GM19035 (cell line): Measurements from ENCODE around the gene MYOM1.

Experiments used
- ATAC-seq: cut with Tn5 transposase; IDR thresholded peaks from one replicate; pipeline ENCODE4 v1.9.1; 2021; ENCODE audit not compliant: unreplicated experiment

MYOM1 gene

GRCh38 chr18:3120356-3120755, 99.4 kb downstream of the MYOM1 start:
- ATAC-seq: no peak

- ATAC-seq: no peak
These were observed 100.1 kb downstream of the MYOM1 start for GRCh38 chr18:3119401-3120341.

GRCh38 chr18:3118195-3119010, 101.4 kb downstream of the MYOM1 start:
- no peak for ATAC-seq

- ATAC-seq: no peak
These were observed 102.1 kb downstream of the MYOM1 start for GRCh38 chr18:3117493-3118192.

GRCh38 chr18:3115447-3116030, 104.2 kb downstream of the MYOM1 start:
- no peak for ATAC-seq

GRCh38 chr18:3114451-3114850, 105.3 kb downstream of the MYOM1 start:
- ATAC-seq: no peak

GRCh38 chr18:3114026-3114425, 105.7 kb downstream of the MYOM1 start:
- ATAC-seq: no peak

- ATAC-seq: no peak
These were observed 108.1 kb downstream of the MYOM1 start for GRCh38 chr18:3111523-3112240.

GRCh38 chr18:3110034-3110752, 109.6 kb downstream of the MYOM1 start:
- ATAC-seq: no peak

GRCh38 chr18:3107740-3108151, 112.0 kb downstream of the MYOM1 start:
- ATAC-seq: no peak

GRCh38 chr18:3104190-3105054, 115.3 kb downstream of the MYOM1 start:
- no peak for ATAC-seq

GRCh38 chr18:3103576-3103975, 116.2 kb downstream of the MYOM1 start:
- no peak for ATAC-seq

- no peak for ATAC-seq
These were observed 116.8 kb downstream of the MYOM1 start for GRCh38 chr18:3102983-3103382.

GRCh38 chr18:3100498-3101132, 119.2 kb downstream of the MYOM1 start:
- ATAC-seq: no peak

- ATAC-seq: no peak
These were observed 120.4 kb downstream of the MYOM1 start for GRCh38 chr18:3099327-3099726.

- no peak for ATAC-seq
These were observed 122.7 kb downstream of the MYOM1 start for GRCh38 chr18:3097082-3097481.

- ATAC-seq: no peak
These were observed 123.8 kb downstream of the MYOM1 start for GRCh38 chr18:3095921-3096320.

GRCh38 chr18:3094338-3094684, 125.5 kb downstream of the MYOM1 start:
- ATAC-seq: no peak
